ENCODE results near the gene LGI2.

GRCh38 chr4:24988776-24989175 lies 42.0 kb downstream of the LGI2 start:
- TF ChIP-seq ATF6 (CRISPR knock-in tag; IDR thresholded peaks at IDR 0.05) (no peak), CTCF (IDR thresholded peaks at IDR 0.05) (peak; percentile 39; the same call in 1 of the 2 replicates), PRDM15 (CRISPR knock-in tag; IDR thresholded peaks at IDR 0.05) (no peak), ZNF281 (CRISPR knock-in tag; IDR thresholded peaks at IDR 0.05) (no peak), MAX (CRISPR knock-in tag; IDR thresholded peaks at IDR 0.05) (no peak), ZNF512 (CRISPR knock-in tag; IDR thresholded peaks at IDR 0.05; ENCODE audit: borderline replicate concordance) (no peak)
